Measurements from ENCODE around the gene RGS6. TPM values are rescaled to one million over a fixed set of nuclear protein-coding genes. Genes with fewer than 3 reads are reported as not detected.

Gene RGS6
- total and polyA plus RNA-seq, 2 of the 4 experiments (the other 2 are of a cell fraction): not detected

GRCh38 chr14:72261068-72261467, 328.8 kb downstream of the RGS6 start:
- Histone ChIP-seq H3K23ac (ENCODE audit: low read depth, low read length) (no peak overlapping the region), H3K4ac (ENCODE audit: low read depth, low read length) (no peak overlapping the region), H2BK120ac (ENCODE audit: low read depth, low read length) (no peak overlapping the region), H2BK20ac (ENCODE audit: low read depth, low read length) (no peak overlapping the region), H4K5ac (ENCODE audit: low read depth, low read length) (no peak overlapping the region), H3K27ac (ENCODE audit: insufficient read depth, low read length) (no peak overlapping the region), H2AK9ac (replicated peaks; ENCODE audit: low read depth, low read length, poor library complexity) (no peak overlapping the region), H2AFZ (replicated peaks; ENCODE audit: low read length, poor library complexity) (no peak overlapping the region), H3K79me1 (ENCODE audit: low read depth in 1 of 2, low read length in 2 of 2) (no peaks in the 10 kb centered on the region), H4K91ac (ENCODE audit: insufficient read depth, low read depth, low read length) (no peak overlapping the region), H2AK5ac (ENCODE audit: low read depth, low read length) (no peak overlapping the region), H3K18ac (ENCODE audit: low read depth, low read length) (no peak overlapping the region), H3K9me1 (ENCODE audit: insufficient read depth, low read length) (no peaks in the 10 kb centered on the region), H3K14ac (replicated peaks; ENCODE audit: low read depth, low read length) (no peak overlapping the region), H4K20me1 (ENCODE audit: insufficient read depth, low read length) (no peaks in the 10 kb centered on the region), H3K4me1 (ENCODE audit: control insufficient read depth, insufficient read depth, low read length) (no peaks in the 10 kb centered on the region), H3K36me3 (ENCODE audit: control insufficient read depth, insufficient read depth, low read length) (no peaks in the 10 kb centered on the region), H2BK5ac (ENCODE audit: low read depth, low read length, poor library complexity, severe bottlenecking) (no peak overlapping the region), H4K8ac (ENCODE audit: low read depth in 2 of 2, low read length in 2 of 2) (no peak overlapping the region), H3K9ac (ENCODE audit: low read depth, low read length) (no peak overlapping the region), H3K56ac (ENCODE audit: extremely low read depth, insufficient read depth, low read length) (no peak overlapping the region), H2BK15ac (ENCODE audit: low read depth, low read length) (no peak overlapping the region), H3K9me3 (ENCODE audit: control insufficient read depth, insufficient read depth, low read length) (peaks cover under 1% of the 10 kb centered on the region; the same call in 1 of the 2 replicates), H3K4me2 (ENCODE audit: low read depth, low read length) (no peak overlapping the region), H3K4me3 (ENCODE audit: insufficient read depth, low read depth, low read length) (no peak overlapping the region), H3K27me3 (ENCODE audit: control insufficient read depth, insufficient read depth, low read length) (no peaks in the 10 kb centered on the region)
- TF ChIP-seq, protein P1, sequence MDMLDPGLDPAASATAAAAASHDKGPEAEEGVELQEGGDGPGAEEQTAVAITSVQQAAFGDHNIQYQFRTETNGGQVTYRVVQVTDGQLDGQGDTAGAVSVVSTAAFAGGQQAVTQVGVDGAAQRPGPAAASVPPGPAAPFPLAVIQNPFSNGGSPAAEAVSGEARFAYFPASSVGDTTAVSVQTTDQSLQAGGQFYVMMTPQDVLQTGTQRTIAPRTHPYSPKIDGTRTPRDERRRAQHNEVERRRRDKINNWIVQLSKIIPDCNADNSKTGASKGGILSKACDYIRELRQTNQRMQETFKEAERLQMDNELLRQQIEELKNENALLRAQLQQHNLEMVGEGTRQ (IDR thresholded peaks at IDR 0.05; ENCODE audit: low read depth, low read length): no peak
- TF ChIP-seq BHLHE40 (IDR thresholded peaks at IDR 0.05; ENCODE audit: low read depth, low read length): no peak
- no peak for TF ChIP-seq RAD21 (IDR thresholded peaks at IDR 0.05; ENCODE audit: low read length)
- TF ChIP-seq RCOR1 (IDR thresholded peaks at IDR 0.05; ENCODE audit: insufficient replicate concordance, low read length): no peak
- dilution Hi-C loops (cut with HindIII; ENCODE audit: low sequenced_read_pairs, unreplicated experiment) (no loop called here), intact Hi-C loops (cut with micrococcal nuclease) (no loop called here), in situ Hi-C loops (cut with MboI; ENCODE audit: low sequenced_read_pairs) (no loop called here)
- DNase-seq (no peak), ATAC-seq (ENCODE audit: low read depth) (no peak)
- WGBS, 2 experiments (ENCODE audit: extremely low coverage in 2 of 2, insufficient read length in 1 of 2): no CpG with 5 or more reads among the region's 4 CpGs
- BruUV-seq (replicated peaks): no TSS peak
- ChIA-PET POLR2A (ENCODE audit: unreplicated experiment) (no interaction called here), CTCF (no interaction called here)
